HCEC 1CT (cell line): ENCODE data around the gene NET1.

Experiments
- DNase-seq: peaks from one replicate; pipeline ENCODE4 v3.0.0-alpha.2; 2017

NET1 gene

DNA sequence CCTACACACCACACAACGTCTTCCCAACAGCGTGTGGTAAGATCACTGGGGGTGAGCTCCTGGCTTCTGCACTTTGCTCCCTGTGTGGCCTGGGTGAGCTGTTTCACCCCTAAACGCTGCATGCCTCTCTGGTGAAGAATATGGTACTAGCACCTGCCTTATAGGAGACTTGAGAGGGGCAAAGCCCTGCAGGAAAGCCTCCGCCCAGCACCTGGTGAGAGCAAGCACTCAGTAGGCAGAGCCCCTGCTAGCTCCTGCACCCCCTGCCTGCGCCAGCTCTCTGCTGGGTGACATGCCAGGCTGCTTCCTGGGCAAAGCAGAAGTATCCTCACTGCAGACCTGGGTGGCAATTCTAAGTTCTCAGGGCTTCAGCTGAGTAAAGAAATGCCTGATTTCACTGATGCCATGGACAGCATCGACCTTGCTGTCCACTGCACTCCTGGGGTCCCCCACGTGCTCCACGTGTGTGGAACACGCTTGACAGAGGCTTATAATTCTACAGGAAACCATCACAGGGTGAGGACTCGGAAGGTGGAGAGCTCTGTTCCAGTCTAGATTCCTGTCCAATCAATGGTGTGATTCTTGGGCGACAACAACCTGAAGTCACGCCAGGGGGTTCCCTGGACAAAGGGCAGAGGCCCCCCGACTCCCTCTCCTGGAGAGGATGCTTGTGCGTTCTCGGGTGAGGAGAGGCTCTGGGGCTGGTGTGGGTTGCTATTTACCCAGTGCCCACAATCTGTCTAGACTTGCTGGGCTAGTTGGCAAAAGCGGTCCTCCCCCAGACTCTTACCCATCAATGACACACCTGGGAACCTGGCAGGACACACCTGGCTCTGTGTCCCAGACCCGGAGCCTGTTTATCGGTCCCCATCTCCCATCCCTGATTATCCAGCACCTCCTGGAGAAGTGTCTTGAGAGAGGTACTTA, 92.1 kb downstream of the NET1 start:
- DNase-seq: no peak

DNA sequence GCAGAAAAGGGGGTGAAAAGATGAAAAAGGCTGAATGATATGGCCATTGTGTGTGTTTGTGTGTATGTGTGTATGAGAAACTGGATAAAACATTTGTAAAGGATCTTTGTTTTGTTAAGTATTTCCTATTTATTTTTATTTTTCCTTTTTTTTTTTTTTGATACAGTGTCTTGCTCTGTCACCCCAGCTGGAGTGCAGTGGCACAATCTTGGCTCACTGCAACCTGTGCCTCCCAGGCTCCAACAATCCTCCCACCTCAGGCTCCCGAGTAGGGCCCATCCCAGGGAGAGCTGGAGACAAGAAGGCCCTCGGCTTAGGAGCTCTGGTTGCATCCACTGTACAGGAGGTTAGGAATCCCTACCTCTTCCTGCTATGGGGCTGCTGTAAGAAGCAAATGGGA, 93.9 kb downstream of the NET1 start:
- no peak for DNase-seq

DNA sequence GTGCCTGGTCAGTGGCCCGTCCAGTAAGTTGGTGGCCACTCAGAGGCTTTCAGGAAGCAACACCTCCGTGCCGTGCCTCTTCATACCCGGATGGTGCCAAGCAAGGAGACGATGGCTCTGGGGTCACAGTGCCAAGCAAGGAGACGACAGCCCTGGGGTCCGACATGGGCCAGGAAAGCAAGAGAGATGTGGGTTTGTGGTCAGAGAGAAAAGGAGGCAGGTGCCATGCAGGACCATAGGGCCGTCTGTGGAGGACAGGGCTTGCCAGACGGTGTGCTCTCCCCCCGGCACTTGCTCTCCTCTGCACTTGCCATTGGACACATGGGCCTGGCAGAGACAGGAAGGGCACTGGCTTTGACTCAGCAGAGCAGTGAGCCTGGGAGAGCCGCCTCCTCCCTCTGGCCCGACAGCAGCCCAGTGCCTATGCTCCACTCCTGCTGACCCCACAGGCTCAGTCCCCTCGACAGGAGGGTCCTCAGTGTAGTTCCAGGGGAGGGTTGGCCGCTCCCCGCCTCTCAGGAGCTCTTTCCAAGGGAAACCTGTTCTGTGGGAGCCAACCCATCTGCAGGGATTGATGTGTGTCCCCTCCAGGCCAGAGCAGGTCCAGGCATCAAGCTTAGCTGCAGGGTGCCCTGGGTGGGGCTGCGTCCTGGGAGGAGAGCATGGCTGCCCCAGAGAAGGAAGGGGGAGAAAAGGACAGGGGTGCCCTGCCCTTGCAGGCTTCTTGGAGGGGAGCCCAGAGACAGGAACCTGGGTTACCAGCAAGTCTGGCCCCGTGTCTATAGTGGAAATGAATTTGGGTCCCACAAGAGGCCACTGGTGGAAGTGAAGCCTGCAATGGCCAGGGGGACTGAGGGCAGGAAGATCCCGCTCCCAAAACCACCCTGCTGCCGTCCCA, 94.6 kb downstream of the NET1 start:
- no peak for DNase-seq

GRCh38 chr10:5507649-5508131, 95.3 kb downstream of the NET1 start:
- DNase-seq: no peak

DNA sequence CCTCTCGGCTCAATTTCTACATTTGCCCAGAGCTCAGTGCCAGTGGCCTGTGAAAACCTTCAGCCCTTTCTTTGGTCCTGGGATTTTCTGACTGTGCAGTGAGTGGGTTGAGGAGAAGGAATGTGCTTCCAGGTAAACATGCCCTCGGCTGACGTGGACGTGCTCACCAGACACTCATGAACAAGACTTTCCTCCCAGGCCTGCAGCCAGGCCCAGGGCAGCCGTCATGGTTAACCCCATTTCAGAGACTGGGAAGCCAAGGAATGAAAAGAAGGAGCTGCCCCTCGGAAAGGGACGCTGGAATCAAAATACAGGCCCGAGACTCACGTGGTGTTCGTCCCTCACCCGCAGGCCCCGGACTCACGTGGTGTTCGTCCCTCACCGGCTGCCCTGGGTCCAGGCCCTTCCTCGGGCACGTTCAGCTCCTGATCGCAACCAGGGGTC, 95.8 kb downstream of the NET1 start:
- no peak for DNase-seq
